Measurements from ENCODE around the gene PRELP. TPM values are rescaled to one million over a fixed set of nuclear protein-coding genes. Genes with fewer than 3 reads are reported as not detected.

PRELP gene
- total and polyA plus RNA-seq, 7 experiments from 2014 or later: not detected

- ChIA-PET POLR2A (no interaction called here), CTCF (no interaction called here)
- Mint-ChIP-seq H3K27me3 (peaks cover 0 to 16% (median 0%) of the 10 kb centered on the region in 5 donors), H3K36me3 (no peaks in the 10 kb centered on the region), H3K4me1 (peaks cover 0 to 7% (median 5%) of the 10 kb centered on the region in 7 donors), H3K4me3 (no peak overlapping the region), H3K27ac (no peak overlapping the region), H3K9me3 (peaks cover 0 to 2% (median 0%) of the 10 kb centered on the region in 11 donors)
- no peak overlapping the region for H3K4me3 ChIP-seq (ENCODE audit: low read length)
- no peak for ATAC-seq
- no peaks in the 10 kb centered on the region for H3K27me3 ChIP-seq (ENCODE audit: control insufficient read depth in 2 of 2, insufficient read depth in 2 of 2, low read length in 2 of 2)
- intact Hi-C loops (cut with micrococcal nuclease): no loop called here
- no peak for DNase-seq
- no peaks in the 10 kb centered on the region for H3K4me1 ChIP-seq (ENCODE audit: control insufficient read depth in 2 of 2, insufficient read depth in 2 of 2, low read length in 2 of 2)
- no peaks in the 10 kb centered on the region for H3K9me3 ChIP-seq (ENCODE audit: control insufficient read depth in 2 of 3, low read length in 3 of 3)
- H3K36me3 ChIP-seq (ENCODE audit: control insufficient read depth in 2 of 3, insufficient read depth in 3 of 3, low read length in 3 of 3): no peaks in the 10 kb centered on the region
- H3K27ac ChIP-seq (ENCODE audit: low read depth, low read length): no peak overlapping the region
Observed at GRCh38 chr1:203534012-203534411, 58.4 kb downstream of the PRELP start.

GRCh38 chr1:203534526-203534925, 58.9 kb downstream of the PRELP start:
- Histone ChIP-seq H3K9me3 (ENCODE audit: control insufficient read depth in 2 of 3, low read length in 3 of 3) (no peaks in the 10 kb centered on the region), H3K4me3 (ENCODE audit: low read length) (no peak overlapping the region), H3K27me3 (ENCODE audit: control insufficient read depth in 2 of 2, insufficient read depth in 2 of 2, low read length in 2 of 2) (no peaks in the 10 kb centered on the region), H3K27ac (ENCODE audit: low read depth, low read length) (no peak overlapping the region), H3K4me1 (ENCODE audit: control insufficient read depth in 2 of 2, insufficient read depth in 2 of 2, low read length in 2 of 2) (no peaks in the 10 kb centered on the region), H3K36me3 (ENCODE audit: control insufficient read depth in 2 of 3, insufficient read depth in 3 of 3, low read length in 3 of 3) (no peaks in the 10 kb centered on the region)
- ChIA-PET POLR2A (no interaction called here), CTCF (no interaction called here)
- Mint-ChIP-seq H3K36me3 (no peaks in the 10 kb centered on the region), H3K27ac (no peak overlapping the region), H3K4me3 (no peak overlapping the region), H3K9me3 (peaks cover 0 to 2% (median 0%) of the 10 kb centered on the region in 11 donors), H3K4me1 (peaks cover 0 to 6% (median 3%) of the 10 kb centered on the region in 7 donors), H3K27me3 (peaks cover 0 to 16% (median 0%) of the 10 kb centered on the region in 5 donors)
- ATAC-seq (no peak), DNase-seq (no peak)
- intact Hi-C loops (cut with micrococcal nuclease): no loop called here

GRCh38 chr1:203536575-203536974, 61.0 kb downstream of the PRELP start:
- Histone ChIP-seq H3K4me3 (ENCODE audit: low read length) (no peak overlapping the region), H3K4me1 (ENCODE audit: control insufficient read depth in 2 of 2, insufficient read depth in 2 of 2, low read length in 2 of 2) (no peaks in the 10 kb centered on the region), H3K9me3 (ENCODE audit: control insufficient read depth in 2 of 3, low read length in 3 of 3) (no peaks in the 10 kb centered on the region), H3K27ac (ENCODE audit: low read depth, low read length) (no peak overlapping the region), H3K36me3 (ENCODE audit: control insufficient read depth in 2 of 3, insufficient read depth in 3 of 3, low read length in 3 of 3) (no peaks in the 10 kb centered on the region), H3K27me3 (ENCODE audit: control insufficient read depth in 2 of 2, insufficient read depth in 2 of 2, low read length in 2 of 2) (no peaks in the 10 kb centered on the region)
- peaks cover 0 to 16% (median 0%) of the 10 kb centered on the region in 5 donors for H3K27me3 Mint-ChIP-seq
- H3K27ac Mint-ChIP-seq: no peak overlapping the region
- peaks cover 0 to 3% (median 0%) of the 10 kb centered on the region in 7 donors for H3K4me1 Mint-ChIP-seq
- no peak for DNase-seq
- POLR2A ChIA-PET: no interaction called here
- H3K4me3 Mint-ChIP-seq: no peak overlapping the region
- CTCF ChIA-PET: no interaction called here
- no peak for ATAC-seq
- intact Hi-C loops (cut with micrococcal nuclease): no loop called here
- H3K36me3 Mint-ChIP-seq: no peaks in the 10 kb centered on the region
- peaks cover 0 to 2% (median 0%) of the 10 kb centered on the region in 11 donors for H3K9me3 Mint-ChIP-seq

GRCh38 chr1:203536980-203537455, 61.4 kb downstream of the PRELP start:
- no peaks in the 10 kb centered on the region for H3K27me3 ChIP-seq (ENCODE audit: control insufficient read depth in 2 of 2, insufficient read depth in 2 of 2, low read length in 2 of 2)
- H3K4me3 Mint-ChIP-seq: no peak overlapping the region
- intact Hi-C loops (cut with micrococcal nuclease): no loop called here
- no peak overlapping the region for H3K4me3 ChIP-seq (ENCODE audit: low read length)
- no peak for DNase-seq
- peaks cover 0 to 2% (median 0%) of the 10 kb centered on the region in 11 donors for H3K9me3 Mint-ChIP-seq
- ChIA-PET POLR2A (no interaction called here), CTCF (no interaction called here)
- H3K27ac Mint-ChIP-seq: no peak overlapping the region
- H3K27ac ChIP-seq (ENCODE audit: low read depth, low read length): no peak overlapping the region
- H3K4me1 Mint-ChIP-seq: peaks cover 0 to 3% (median 0%) of the 10 kb centered on the region in 7 donors
- H3K4me1 ChIP-seq (ENCODE audit: control insufficient read depth in 2 of 2, insufficient read depth in 2 of 2, low read length in 2 of 2): no peaks in the 10 kb centered on the region
- no peaks in the 10 kb centered on the region for H3K9me3 ChIP-seq (ENCODE audit: control insufficient read depth in 2 of 3, low read length in 3 of 3)
- ATAC-seq: no peak
- H3K27me3 Mint-ChIP-seq: peaks cover 0 to 16% (median 0%) of the 10 kb centered on the region in 5 donors
- no peaks in the 10 kb centered on the region for H3K36me3 Mint-ChIP-seq
- H3K36me3 ChIP-seq (ENCODE audit: control insufficient read depth in 2 of 3, insufficient read depth in 3 of 3, low read length in 3 of 3): no peaks in the 10 kb centered on the region

GRCh38 chr1:203537806-203538464, 62.3 kb downstream of the PRELP start:
- ChIA-PET POLR2A (no interaction called here), CTCF (no interaction called here)
- Mint-ChIP-seq H3K9me3 (peaks cover 0 to 2% (median 0%) of the 10 kb centered on the region in 11 donors), H3K4me3 (no peak overlapping the region), H3K27me3 (peaks cover 0 to 16% (median 0%) of the 10 kb centered on the region in 5 donors), H3K27ac (no peak overlapping the region), H3K4me1 (peaks cover 0 to 3% (median 0%) of the 10 kb centered on the region in 7 donors), H3K36me3 (no peaks in the 10 kb centered on the region)
- H3K27me3 ChIP-seq (ENCODE audit: control insufficient read depth in 2 of 2, insufficient read depth in 2 of 2, low read length in 2 of 2): no peaks in the 10 kb centered on the region
- H3K36me3 ChIP-seq (ENCODE audit: control insufficient read depth in 2 of 3, insufficient read depth in 3 of 3, low read length in 3 of 3): no peaks in the 10 kb centered on the region
- no peak for DNase-seq
- H3K9me3 ChIP-seq (ENCODE audit: control insufficient read depth in 2 of 3, low read length in 3 of 3): no peaks in the 10 kb centered on the region
- H3K4me1 ChIP-seq (ENCODE audit: control insufficient read depth in 2 of 2, insufficient read depth in 2 of 2, low read length in 2 of 2): no peaks in the 10 kb centered on the region
- peak; percentile 10 for ATAC-seq
- intact Hi-C loops (cut with micrococcal nuclease): no loop called here
- H3K27ac ChIP-seq (ENCODE audit: low read depth, low read length): no peak overlapping the region
- no peak overlapping the region for H3K4me3 ChIP-seq (ENCODE audit: low read length)

GRCh38 chr1:203538726-203539125, 63.1 kb downstream of the PRELP start:
- H3K27me3 ChIP-seq (ENCODE audit: control insufficient read depth in 2 of 2, insufficient read depth in 2 of 2, low read length in 2 of 2): no peaks in the 10 kb centered on the region
- H3K36me3 ChIP-seq (ENCODE audit: control insufficient read depth in 2 of 3, insufficient read depth in 3 of 3, low read length in 3 of 3): no peaks in the 10 kb centered on the region
- peaks cover 0 to 2% (median 0%) of the 10 kb centered on the region in 11 donors for H3K9me3 Mint-ChIP-seq
- H3K4me3 ChIP-seq (ENCODE audit: low read length): no peak overlapping the region
- ATAC-seq (no peak), DNase-seq (no peak)
- no peaks in the 10 kb centered on the region for H3K36me3 Mint-ChIP-seq
- intact Hi-C loops (cut with micrococcal nuclease): no loop called here
- ChIA-PET POLR2A (no interaction called here), CTCF (no interaction called here)
- peaks cover 0 to 3% (median 0%) of the 10 kb centered on the region in 7 donors for H3K4me1 Mint-ChIP-seq
- no peak overlapping the region for H3K27ac ChIP-seq (ENCODE audit: low read depth, low read length)
- no peak overlapping the region for H3K4me3 Mint-ChIP-seq
- H3K27ac Mint-ChIP-seq: no peak overlapping the region
- peaks cover 0 to 16% (median 0%) of the 10 kb centered on the region in 5 donors for H3K27me3 Mint-ChIP-seq
- H3K4me1 ChIP-seq (ENCODE audit: control insufficient read depth in 2 of 2, insufficient read depth in 2 of 2, low read length in 2 of 2): no peaks in the 10 kb centered on the region
- H3K9me3 ChIP-seq (ENCODE audit: control insufficient read depth in 2 of 3, low read length in 3 of 3): no peaks in the 10 kb centered on the region

Measured in naive thymus-derived CD4-positive, alpha-beta T cell (primary cell).